Ishikawa (cell line): Measurements from ENCODE around the gene RIN1.

Experiments used
- EGR1 ChIP-seq: IDR thresholded peaks from 2 replicates; pipeline ENCODE4 v1.6.1; 2012
- REST ChIP-seq: IDR thresholded peaks from 2 replicates; pipeline ENCODE4 v1.6.1; 2012; ENCODE audit warnings: low read depth, mild to moderate bottlenecking
- TAF1 ChIP-seq: IDR thresholded peaks from 2 replicates; pipeline ENCODE4 v1.6.1; 2012; ENCODE audit warnings: low read depth, mild to moderate bottlenecking
- TEAD4 ChIP-seq: IDR thresholded peaks from 2 replicates; pipeline ENCODE4 v1.6.1; 2012
- YY1 ChIP-seq: IDR thresholded peaks from 2 replicates; pipeline ENCODE4 v1.6.1; 2012; ENCODE audit warnings: low read depth

GRCh38 chr11:66345316-66345649, 9.0 kb upstream of the RIN1 start:
- TF ChIP-seq TAF1 (no peak; the same call in 1 of the 2 replicates), YY1 (no peak), EGR1 (no peak), TEAD4 (no peak), REST (no peak)
